GM12878 (cell line): ENCODE results near the gene HOXD12.

Source experiments
- CBX3 ChIP-seq: fragments of 200-600 bp; sonication (generic); IDR thresholded peaks from 2 replicates; pipeline ENCODE4 v1.6.1; 2016; ENCODE audit warnings: low read depth, borderline replicate concordance
- ZNF274 ChIP-seq: IDR thresholded peaks from one replicate; pipeline ENCODE4 v1.8.0; 2011; ENCODE audit not compliant: insufficient read length, insufficient read depth
- TF ChIP-seq, protein P1 (sequence below), 3 experiments: IDR thresholded peaks in 2 of 3; conservative IDR thresholded peaks in 1 of 3; 2 replicates each; pipeline ENCODE4 v1.5.1; 2011; ENCODE audit warnings: low read depth in 3 of 3, low read length in 3 of 3, mild to moderate bottlenecking in 3 of 3, control low read depth in 2 of 3, moderate library complexity in 2 of 3, inconsistent platforms in 1 of 3, mixed read lengths in 1 of 3; ENCODE audit not compliant: control insufficient read depth in 2 of 3, insufficient read depth in 1 of 3; ENCODE audit errors: extremely low read depth in 1 of 3

DNA sequence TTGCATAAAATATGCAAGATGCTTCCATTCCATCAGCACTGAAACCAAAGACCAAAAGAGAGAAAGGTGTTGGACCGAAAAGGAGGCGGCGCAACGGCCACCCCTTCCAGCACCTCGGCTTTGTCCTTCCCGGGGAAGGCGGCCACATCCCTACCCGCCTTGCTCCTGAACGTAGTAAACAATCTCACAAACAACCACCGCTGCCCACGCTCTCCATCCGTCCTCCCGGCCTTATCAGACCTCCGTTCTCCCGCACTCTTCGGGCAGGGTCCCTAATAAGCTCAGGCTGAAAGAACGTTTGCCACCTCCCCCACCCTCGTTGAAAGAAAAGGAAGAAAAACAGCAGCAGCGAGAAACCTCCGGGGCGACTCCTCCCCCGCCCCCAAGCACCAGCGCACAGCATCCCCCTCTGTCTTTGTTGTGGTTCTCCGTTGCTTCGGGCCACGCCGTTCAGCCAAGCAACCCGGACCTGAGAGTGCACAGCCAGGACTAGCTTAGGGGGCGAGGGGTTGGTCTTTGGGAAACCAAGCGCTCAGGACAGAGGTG, 20.2 kb upstream of the HOXD12 start:
- TF ChIP-seq, protein P1, sequence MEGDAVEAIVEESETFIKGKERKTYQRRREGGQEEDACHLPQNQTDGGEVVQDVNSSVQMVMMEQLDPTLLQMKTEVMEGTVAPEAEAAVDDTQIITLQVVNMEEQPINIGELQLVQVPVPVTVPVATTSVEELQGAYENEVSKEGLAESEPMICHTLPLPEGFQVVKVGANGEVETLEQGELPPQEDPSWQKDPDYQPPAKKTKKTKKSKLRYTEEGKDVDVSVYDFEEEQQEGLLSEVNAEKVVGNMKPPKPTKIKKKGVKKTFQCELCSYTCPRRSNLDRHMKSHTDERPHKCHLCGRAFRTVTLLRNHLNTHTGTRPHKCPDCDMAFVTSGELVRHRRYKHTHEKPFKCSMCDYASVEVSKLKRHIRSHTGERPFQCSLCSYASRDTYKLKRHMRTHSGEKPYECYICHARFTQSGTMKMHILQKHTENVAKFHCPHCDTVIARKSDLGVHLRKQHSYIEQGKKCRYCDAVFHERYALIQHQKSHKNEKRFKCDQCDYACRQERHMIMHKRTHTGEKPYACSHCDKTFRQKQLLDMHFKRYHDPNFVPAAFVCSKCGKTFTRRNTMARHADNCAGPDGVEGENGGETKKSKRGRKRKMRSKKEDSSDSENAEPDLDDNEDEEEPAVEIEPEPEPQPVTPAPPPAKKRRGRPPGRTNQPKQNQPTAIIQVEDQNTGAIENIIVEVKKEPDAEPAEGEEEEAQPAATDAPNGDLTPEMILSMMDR (IDR thresholded peaks at IDR 0.05 in 2 of 3, conservative IDR thresholded peaks at IDR 0.05 in 1 of 3; ENCODE audit: control insufficient read depth in 2 of 3, extremely low read depth in 1 of 3, insufficient read depth in 1 of 3, low read depth in 3 of 3, low read length in 3 of 3) = no peak
- TF ChIP-seq CBX3 (no peak), ZNF274 (no peak)
